ENCODE measurements around the gene CYP4F8.
A peak's percentile ranks its signal among the peaks of the same experiment; 100 is the strongest.
"Not testable (repeated sequence)": the region's sequence is repeated elsewhere in the genome, so short reads cannot be mapped to it uniquely, and the experiment has no call there.

CYP4F8 gene, protein sequence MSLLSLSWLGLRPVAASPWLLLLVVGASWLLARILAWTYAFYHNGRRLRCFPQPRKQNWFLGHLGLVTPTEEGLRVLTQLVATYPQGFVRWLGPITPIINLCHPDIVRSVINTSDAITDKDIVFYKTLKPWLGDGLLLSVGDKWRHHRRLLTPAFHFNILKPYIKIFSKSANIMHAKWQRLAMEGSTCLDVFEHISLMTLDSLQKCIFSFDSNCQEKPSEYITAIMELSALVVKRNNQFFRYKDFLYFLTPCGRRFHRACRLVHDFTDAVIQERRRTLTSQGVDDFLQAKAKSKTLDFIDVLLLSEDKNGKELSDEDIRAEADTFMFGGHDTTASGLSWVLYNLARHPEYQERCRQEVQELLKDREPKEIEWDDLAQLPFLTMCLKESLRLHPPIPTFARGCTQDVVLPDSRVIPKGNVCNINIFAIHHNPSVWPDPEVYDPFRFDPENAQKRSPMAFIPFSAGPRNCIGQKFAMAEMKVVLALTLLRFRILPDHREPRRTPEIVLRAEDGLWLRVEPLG

DNA sequence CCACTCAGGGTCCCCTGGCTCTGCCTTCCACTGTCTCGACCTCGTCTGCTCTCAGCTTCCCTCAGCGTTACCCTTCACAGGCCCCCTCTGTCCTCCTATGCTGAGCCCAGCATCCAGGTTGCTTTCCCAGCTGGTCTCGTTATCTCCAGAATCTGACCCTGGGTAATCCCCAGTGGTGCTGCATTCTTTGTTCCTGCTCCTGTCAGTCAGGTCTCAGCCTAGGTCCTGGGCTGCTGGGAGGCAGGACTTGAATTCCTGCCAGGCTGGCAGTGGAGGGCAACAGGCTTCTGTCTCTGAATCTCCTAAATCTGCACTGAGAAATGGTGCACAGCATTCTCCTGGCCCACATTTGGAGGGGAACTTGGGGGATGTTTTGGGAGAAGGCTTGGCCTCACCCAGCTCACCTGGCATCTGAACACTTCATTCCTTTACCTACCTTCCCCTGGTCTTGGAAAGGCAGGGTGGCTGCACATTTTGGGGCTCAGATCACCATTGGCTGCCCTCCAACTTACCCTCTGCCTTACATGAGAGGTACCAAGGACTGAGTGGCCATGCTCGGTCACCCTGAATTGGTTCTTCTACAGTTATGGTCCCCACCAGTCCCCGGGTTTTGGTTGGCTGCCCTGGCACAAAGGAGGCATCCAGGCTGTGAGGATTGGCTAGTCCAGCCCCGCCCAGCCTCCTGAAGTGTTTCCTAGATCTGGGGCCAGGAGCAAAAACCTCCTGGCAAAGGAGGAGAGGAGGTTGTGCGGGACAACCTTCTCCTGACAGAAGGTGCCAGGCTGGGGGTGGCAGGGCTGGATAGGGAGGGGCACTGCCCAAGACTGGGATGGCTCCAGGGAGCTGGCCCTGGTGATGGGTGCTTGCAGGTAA, at the start of gene CYP4F8:
Gene CYP4F8 (plus strand): TSS at position 712 of the 873 bp plus-strand sequence. CDS start 399 bp downstream, outside the sequence.
- no peak for DNase-seq

DNA sequence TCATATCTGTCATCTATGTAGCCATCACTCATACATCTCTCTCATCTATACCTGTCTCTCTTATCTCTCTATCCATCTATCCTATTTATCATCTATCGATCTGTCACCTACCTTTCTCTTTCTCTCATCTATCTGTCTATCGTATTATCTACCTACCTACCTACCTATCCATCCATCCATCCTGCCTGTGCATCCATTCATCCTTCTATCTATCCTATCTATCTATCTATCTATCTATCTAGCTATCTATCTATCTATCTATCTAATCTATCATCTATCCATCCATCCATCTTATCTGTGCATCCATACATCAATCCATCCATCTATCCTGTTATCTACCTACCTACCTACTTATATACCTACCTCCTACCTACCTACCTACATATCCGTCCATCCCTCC, 44.6 kb upstream of the CYP4F8 start:
- no peak for DNase-seq

DNA sequence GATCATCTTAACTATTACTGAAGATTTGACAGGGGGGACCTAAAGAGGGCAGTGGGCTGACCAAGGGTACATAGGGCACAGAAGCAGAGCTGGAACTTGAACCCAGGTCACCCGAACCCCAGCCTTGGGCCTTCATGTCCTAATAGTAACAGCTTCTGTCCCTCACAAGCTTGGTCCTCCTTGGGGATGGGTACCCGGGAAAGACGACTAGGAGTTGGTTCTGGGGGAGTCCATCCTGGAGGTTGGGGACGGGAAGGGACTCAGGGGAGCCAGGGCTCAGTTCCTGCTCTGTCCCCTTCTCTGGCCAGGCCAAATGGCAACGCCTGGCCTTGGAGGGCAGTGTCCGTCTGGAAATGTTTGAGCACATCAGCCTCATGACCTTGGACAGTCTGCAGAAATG, 39.6 kb upstream of the CYP4F8 start:
- DNase-seq: no peak

DNA sequence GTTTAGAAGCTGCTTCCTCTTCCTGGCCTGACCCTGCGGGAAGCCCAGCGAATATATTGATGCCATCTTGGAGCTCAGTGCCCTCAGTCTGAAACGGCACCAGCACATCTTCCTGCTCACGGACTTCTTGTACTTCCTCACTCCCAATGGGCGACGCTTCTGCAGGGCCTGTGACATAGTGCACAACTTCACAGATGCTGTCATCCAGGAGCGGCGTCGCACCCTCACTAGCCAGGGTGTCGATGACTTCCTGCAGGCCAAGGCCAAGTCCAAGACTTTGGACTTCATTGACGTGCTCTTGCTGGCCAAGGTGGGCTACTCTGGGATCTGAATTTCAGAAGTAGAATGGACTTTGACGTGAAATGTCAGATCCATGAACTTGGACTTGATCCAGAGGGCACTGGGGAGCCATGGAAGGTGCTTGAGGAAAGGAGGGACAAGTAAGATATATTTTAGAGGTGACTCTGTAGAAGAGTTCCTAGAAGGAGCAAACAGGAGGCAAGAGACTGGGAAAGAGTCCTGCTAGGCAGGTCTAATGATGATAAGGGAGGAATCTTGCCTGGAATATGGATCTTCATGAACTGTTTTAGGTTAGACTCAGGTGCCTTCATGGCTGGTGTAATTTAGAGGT, 38.4 kb upstream of the CYP4F8 start:
- DNase-seq: no peak

DNA sequence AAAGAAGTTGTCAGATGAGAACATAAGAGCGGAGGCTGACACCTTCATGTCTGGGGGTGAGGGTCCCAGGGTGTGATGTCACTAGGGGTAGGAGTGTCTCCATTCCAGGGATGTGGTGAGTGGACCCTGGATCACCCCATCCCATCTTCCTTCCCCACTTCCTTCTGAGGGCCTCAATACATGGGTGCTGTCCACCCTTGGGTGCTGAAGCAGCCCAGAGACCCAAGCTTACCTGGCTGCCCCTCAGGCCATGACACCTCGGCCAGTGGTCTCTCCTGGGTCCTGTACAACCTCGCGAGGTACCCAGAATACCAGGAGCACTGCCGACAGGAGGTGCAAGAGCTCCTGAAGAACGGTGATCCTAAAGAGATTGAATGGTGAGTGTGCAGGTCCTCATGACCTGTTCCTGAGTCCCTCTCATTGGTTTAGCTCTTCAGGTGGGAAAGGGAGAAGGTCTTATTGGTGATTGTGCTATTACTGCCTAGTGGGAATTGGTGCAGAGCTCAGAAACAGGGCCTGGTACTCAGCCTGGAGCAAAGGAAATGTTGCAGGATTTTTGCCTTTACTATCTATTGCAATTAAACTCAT, 37.7 kb upstream of the CYP4F8 start:
- DNase-seq: no peak

DNA sequence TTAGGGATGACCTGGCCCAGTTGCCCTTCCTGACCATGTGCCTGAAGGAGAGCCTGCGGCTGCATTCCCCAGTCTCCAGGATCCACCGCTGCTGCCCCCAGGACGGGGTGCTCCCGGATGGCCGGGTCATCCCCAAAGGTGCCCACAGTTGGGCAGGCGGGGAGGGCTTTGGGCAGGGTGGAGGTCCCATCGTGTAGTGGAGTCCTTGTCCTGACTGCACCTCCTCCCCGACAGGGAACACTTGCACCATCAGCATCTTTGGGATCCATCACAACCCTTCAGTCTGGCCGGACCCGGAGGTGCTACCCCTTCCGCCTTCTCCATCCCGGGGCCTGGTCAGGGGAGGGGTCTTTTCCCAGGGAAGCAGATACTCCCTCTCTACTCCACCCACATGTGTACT, 31.7 kb upstream of the CYP4F8 start:
- no peak for DNase-seq

DNA sequence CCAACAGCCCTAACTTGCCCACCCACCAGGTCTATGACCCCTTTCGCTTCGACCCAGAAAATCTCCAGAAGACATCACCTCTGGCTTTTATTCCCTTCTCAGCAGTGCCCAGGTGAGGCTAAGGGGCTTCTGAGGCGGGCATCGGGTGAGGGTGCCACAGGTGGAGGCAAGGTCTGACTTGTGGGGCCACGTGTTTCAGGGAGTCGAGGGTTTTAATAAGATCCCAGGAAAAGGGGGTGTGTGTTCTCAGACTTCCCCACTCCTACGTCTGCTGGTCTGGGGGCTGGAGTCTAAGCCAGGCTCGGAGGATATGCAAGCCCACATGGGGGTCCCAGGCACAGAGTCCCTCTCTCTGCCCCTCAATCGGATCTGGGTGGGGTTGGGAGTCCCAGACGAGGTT, 30.9 kb upstream of the CYP4F8 start:
- DNase-seq: no peak

DNA sequence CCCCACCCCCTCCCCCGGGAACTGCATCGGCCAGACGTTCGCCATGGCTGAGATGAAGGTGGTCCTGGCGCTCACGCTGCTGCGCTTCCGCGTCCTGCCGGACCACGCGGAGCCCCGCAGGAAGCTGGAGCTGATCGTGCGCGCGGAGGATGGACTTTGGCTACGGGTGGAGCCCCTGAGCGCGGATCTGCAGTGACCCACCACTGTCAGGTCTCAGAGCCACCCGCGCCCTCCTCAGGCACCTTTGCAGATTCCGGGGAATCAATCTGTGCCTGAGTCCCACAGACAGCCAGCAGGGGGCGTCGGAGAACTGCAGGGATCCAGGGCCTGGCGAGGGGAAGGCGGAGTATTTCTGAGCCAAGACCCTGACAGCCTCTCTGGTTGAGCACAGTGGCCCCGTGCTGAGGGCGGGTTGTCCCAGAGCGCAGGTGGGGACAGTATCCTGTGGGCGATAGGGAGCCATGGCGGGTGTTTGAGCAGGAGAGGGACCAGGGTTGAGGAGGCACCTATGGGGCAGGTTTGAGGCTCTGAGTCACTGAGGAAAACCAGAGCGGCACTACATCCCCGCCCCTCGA, 30.4 kb upstream of the CYP4F8 start:
- DNase-seq: peak; percentile 57

DNA sequence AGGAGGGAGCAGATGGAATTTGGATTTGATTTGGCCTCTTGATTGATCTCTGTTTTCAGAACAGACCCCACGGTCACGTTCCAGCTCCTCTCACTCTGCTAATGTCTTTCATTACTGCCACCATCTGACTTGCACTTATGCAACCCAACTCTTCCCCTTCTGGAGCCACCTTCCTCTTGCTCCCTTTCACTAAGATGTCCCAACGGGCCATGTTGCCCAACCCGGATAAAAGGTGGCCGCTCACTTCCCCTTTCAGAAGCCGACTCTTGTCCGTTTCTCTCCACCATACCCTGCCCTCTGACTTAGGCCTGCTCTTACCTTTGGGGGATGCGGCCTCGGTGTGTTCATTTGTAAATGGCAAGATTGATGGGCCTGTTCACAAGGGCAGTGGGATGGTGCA, 27.4 kb upstream of the CYP4F8 start:
- DNase-seq: no peak

DNA sequence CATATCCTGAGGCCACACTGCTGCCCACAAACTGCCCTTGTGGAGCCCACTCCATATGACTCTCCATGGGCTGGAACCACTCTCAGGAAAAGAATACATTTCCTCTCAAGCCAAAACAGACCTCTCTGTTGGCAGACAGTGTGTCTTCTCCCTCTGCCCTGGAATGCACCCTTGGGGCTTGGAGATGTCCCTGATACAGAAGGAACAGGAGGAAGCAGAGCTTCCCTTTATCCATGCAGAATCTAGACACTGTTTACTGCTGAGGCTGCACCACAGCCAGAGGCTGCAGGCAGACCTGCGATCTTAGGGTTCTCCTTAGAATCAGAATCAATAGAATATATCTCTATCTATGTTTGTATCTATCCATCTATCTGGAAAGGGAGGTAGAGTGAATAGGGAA, 26.8 kb upstream of the CYP4F8 start:
- no peak for DNase-seq

DNA sequence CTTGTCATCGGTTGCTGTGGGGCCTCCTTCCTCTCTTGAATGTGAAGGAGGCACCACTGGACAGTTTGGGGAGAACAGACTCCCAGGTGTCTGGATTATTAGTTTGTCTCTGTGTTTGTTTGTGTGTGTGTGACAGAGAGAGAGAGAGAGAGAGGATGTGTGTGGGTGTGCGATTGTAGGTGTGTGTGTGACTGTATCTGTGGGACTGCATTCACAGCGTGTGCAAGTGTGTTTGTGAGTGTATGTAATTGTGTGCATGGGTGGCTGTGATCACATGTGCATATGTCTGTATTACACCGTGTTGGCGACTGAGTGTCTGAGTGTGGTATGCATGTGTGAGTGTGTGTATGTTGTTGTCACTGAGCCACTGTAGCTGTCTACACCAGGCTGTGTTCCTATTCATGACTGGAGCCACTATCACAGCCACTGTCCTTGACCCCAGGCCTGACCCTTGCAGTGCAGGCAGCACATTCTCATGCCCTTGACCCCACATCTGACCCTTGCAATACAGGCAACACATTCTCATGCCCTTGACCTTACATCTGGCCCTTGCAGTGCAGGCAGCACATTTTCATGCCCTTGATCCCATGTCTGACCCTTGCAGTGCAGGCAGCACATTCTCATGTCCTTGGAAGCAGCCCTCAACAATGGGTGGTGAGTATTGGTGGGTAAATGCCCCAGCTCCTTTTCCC, 25.1 kb upstream of the CYP4F8 start:
- no peak for DNase-seq

DNA sequence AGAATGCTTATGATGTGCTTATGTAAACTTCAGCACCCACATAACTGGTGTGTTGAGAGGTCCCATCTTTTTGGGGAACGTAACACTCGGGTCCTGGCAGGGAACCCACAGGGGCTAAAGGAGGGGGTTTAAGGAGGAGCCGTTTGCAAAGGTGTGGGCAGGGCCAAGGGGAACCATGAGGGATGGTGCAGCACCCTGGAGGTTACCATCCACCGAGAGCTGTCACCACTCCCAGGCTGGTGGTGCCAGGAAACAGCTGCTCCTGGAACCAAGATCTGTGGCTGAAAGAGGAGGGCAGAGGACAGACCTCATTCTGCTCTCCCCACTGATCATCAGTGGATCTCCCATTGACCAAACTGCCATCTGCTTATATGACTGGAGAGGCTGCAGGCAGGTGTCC, 23.2 kb upstream of the CYP4F8 start:
- no peak for DNase-seq

DNA sequence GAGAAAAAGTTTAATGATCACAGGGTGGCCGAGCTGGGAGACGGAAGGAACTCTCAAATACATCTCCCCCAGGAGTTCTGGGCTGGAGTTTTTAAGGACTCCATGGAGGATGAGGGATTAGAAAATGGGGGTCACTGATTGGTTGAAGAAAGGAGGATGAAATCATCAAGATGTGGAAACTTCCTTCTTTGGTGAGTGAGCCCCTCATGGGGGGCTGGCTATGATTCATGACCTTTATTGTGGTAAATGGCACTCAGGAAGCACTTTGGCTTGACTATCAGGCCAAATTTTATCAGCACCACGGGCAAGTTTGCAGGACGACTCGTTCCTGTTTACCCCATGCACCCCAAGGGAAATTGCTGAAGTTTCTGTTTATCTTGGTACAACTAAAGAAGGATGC, 22.5 kb upstream of the CYP4F8 start:
- DNase-seq: not testable (repeated sequence)

DNA sequence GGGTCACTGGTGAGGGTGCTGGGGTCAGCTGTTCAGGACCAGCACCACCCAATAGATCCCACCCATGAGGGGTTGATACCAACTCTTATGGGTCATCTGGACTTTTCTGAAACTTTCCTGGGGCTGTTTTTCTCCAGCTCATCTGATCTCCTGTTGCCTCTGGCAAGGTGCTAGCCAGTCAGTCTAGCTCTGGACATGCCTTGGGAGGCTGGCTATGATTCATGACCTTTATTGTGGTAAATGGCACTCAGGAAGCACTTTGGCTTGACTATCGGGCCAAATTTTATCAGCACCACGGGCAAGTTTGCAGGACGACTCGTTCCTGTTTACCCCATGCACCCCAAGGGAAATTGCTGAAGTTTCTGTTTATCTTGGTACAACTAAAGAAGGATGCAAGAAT, 21.3 kb upstream of the CYP4F8 start:
- not testable (repeated sequence) for DNase-seq

DNA sequence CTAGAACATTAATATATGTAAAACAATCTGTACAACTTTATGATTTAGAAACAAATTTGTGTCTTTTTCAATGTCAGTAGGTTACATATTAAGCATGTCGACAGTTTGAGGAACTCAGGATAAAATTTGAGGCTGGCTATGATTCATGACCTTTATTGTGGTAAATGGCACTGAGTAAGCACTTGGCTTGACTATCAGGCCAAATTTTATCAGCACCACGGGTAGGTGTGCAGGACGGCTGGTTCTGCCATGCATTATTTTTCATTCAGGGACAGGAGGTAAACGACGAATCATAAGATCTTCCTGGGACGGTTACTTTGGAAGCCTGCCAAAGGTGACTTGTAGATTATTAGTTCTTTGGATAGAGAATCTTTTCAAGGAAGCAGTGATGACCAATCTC, 19.9 kb upstream of the CYP4F8 start:
- no peak for DNase-seq

DNA sequence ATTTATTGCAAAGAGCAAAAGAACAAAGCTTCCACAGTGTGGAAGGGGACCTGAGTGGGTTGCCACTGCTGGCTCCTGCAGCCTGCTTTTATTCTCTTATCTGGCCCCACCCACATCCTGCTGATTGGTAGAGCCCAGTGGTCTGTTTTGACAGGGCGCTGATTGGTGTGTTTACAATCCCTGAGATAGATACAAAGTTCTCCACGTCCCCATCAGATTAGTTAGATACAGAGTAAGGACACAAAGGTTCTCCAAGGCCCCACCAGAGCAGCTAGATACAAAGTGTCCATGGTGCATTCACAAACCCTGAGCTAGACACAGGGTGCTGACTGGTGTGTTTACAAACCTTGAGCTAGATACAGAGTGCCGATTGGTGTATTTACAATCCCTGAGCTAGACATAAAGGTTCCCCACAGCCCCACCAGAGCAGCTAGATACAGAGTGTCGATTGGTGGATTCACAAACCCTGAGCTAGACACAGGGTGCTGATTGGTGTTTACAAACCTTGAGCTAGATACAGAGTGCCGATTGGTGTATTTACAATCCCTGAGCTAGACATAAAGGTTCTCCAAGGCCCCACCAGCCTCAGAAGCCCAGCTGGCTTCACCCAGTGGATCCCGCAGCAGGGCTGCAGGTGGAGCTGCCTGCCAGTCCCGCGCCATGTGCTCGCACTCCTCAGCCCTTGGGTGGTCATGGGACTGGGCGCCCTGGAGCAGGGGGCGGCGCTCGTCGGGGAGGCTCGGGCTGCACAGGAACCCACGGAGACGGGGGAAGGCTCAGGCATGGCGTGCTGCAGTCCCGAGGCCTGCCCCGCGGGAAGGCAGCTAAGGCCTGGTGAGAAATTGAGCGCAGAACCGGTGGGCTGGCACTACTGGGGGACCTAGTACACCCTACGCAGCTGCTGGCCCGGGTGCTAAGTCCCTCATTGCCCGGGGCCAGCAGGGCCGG, 6.8 kb upstream of the CYP4F8 start:
- not testable (repeated sequence) for DNase-seq

DNA sequence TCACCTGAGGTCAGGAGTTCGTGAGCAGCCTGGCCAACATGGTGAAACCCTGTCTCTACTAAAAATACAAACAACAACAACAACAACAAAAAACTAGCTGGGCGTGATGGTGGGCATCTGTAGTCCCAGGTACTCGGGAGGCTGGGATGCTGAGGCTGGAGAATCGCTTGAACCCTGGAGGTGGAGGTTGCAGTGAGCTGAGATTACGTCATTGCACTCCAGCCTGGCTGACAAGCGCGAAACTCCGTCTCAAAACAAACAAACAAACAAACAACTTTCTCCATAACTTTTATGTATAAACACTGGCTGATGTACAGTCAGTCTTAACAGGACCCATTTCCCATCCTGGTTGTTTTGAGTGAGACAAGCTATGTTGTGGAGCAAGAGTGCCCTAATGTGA, 5.8 kb upstream of the CYP4F8 start:
- no peak for DNase-seq

DNA sequence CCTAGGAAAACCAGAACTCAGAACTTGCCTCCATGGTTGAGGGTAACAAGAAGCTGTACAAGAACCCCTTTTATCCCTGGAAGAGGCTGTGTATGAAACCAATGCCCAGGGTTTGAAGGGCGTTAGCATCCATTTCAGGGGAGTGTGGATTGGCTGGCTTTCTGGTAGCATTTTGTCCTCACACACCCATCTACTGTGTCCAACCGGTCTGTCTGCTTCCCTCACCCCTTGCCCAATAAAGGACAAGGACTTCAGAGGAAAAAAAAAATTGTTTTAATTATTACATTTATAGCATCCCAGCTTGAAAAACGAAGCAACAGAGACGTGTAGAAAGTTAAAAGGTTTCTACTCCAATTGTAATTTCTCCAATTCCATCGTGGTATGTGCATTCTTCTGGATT, 2.7 kb upstream of the CYP4F8 start:
- DNase-seq: no peak

DNA sequence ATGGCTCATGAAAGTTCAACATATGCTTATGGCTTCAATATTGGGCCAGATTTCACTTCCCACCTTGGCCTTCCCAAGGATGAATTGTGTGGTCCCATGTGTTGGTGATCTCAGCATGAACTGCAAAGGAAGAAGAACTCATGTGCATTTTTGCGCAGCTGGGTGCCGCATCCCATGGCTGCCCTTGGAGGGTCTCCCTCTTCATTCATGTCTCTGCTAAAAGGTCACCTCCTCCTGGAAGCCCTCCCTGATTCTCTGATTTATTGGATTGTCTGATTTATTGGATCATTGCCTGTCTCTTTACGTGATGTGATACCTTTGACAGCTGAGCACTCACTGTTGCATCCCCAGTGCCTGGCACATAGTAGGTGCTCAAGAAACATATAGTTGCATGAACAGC, 1.7 kb upstream of the CYP4F8 start:
- DNase-seq: no peak

DNA sequence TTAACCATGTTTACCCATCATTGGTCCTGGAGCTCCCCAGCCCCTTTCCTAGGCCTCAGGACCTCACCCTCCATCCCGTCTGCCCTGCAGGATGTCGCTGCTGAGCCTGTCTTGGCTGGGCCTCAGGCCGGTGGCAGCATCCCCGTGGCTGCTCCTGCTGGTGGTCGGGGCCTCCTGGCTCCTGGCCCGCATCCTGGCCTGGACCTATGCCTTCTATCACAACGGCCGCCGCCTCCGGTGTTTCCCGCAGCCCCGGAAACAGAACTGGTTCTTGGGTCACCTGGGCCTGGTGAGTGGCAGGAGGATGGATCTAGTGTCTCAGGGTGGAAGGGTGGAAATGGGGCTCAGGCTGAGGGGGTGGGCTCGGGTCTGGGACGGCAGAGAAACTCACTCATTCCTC, 508 bp downstream of the CYP4F8 start:
- no peak for DNase-seq

DNA sequence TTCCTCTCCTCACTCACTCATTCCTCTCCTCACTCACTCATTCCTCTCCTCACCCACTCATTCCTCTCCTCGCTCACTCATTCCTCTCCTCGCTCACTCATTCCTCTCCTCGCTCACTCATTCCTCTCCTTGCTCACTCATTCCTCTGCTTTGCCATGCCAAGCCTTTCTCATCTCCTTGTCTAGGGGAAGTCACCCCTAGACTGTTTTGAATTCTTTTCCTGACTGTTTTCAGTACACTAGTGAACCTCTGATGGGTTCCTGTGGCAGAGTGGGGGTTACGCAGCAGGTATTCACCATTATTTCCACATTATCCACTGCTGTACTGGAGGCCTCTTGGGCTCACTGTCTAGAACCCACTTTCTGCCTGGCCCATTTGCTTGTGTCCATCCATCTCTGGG, 1.2 kb downstream of the CYP4F8 start:
- no peak for DNase-seq
